Hematopoietic multipotent progenitor cell treated with erythropoietin and hydrocortisone succinate and interleukin-3 and kit ligand, for 8 days (in vitro differentiated cells): ENCODE measurements around the gene TBPL1.
"Not testable (repeated sequence)": the region's sequence is repeated elsewhere in the genome, so short reads cannot be mapped to it uniquely, and the experiment has no call there.

Experiments
- DNase-seq: peaks from one replicate; pipeline ENCODE4 v3.0.0-alpha.2; 2015

The TBPL1 gene

DNA sequence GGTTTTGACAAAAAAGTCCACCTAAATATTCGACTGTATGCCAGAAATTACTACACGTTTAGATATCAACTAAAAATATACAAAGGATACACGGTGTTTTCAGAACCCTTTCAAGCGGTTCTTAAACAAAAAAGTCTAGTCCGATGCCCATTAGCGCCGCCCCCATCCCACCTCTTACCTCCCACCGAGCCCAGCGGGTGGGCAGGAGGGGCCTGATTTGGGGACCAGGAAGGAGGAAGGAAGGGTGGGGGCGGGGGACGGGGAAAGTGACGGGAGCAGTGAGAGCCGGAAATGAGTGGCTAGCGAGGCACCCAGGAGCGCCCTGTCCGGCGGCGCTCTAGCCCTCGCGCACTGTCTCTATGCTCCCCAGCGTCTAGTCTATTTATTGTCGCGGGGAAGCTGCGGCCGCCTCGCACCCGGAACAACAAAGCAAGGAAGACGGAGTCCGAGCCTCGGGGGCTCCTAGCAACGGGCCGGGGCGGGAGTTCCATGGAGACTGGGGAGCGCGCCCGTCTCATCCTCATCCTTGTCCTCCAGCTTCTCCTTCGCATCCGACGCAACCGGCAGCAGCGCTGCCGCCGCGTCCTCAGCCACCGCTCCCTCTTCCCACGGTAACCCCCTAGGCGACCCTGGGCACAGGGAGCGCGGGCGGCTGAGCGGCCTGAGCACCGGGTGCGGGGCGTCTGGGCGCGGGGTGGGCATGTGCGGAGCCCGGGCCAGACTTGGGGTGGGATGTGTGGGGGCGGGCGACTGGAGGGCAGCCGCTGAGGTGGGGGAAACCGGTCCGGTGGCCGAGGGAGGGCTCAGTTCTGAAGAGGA is at the start of gene TBPL1:
Gene TBPL1, plus strand, starts transcription at position 410 of the 819 bp plus-strand sequence. CDS start 26,902 bp downstream, outside the sequence.
- peak; percentile 94 for DNase-seq

DNA sequence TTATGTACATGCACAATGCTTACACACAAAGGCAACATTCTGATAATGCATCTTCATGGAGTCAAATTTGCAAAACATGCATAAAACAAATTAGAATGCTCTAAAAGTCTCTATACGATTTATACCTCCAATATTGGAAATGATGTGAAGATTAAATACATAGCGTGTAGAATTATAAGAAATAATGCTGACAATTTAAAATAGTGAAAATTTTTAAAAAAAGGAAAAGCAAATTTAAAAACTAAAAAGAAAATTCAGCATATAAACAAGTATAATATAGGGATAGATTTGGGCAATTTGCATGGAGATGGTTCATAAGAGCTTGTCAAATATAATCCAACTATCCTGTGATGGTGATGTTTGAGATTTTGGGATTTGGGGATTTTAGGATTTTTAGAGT is 49.2 kb upstream of the TBPL1 start:
- no peak for DNase-seq

DNA sequence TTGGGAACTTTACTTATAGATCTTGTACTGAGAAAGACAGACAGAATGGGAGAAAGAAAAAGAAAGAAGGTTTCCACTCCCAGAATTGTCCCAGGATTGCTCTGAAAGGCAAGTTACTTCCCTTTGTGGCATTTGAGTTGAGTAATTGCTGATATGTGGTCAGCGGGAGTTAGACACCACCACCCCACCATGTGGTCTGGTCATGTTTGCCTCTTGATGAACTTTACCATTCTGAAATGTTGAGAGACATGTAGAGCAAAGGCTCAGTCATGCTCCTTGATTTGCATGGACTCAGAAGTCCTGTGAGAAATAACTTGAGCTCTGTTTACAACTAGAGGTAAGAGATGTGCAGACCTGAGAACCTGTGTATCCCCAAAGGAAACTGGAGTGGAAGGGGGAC is 47.0 kb upstream of the TBPL1 start:
- no peak for DNase-seq

DNA sequence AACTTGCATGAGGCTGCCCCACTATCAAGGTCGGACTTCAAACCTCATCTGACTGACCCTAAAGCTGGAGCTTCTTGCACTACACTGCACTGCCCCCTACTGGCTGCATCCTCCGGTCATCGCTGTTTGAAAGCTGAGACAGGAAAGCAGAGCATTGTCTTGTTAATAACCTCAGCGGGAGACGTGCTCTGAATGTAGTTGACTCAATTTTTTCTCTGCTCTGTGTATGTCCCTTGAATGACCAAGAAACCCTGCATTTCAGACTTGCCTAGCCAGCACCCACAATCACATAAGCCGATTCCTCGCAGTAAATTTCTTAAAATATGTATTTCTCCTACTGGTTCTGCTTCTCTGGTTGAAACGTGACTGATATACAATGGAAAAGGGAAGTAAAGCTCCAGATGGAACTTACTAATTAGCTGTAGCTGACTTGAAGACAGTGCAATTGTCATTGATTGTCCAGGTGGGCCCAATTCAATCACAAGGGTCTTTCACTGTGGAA is 36.3 kb upstream of the TBPL1 start:
- peak; percentile 71 for DNase-seq

DNA sequence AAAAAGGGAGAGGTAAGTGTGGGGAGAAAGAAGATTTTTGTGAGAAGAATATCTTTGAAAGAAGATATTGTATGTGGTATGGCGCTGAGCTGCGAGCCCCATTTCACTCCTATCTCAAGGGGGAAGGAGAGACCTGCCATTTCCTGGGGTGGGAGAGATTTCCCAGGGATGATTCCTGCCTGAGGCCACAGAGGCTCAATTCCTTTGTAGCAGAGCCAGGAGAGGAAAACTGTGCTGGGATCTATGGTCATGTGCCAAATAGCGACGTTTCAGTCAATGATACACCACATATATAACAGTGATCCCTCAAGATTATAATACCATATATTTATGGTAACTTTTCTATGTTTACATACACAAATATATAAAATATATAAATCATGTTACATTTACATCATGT is 35.2 kb upstream of the TBPL1 start:
- no peak for DNase-seq

DNA sequence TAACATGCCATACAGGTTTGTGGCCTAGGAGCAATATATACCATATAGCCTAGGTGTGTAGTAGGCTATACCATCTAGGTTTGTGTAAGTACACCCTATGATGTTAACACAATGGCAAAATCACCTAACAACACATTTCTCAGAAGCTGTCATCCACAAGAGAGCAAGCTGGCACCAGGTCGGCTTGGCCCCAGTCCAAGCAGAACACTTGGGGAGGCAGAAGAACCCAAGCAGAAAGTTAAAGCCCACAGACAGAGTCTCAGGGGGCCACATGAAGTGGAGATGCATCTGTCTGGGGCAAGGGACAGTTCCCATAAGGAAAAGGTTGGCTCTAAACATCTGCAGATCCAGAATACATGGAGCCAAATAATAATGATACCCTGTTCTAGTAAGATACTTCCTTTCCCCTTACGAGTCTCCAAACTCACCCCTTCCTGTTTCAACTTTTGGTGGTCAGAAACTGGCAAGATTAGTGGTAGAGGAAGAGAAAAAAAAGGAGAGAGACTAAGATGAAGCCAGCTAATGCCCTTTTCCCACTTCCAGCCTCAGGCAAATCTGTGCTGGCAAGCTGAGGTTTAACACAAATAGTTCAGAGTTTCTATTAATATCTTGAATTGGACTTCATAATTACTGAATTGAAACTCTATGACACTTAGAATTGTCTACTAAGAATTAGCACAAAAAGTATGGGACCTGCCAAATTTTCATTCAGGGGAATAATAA is 34.7 kb upstream of the TBPL1 start:
- DNase-seq = no peak

DNA sequence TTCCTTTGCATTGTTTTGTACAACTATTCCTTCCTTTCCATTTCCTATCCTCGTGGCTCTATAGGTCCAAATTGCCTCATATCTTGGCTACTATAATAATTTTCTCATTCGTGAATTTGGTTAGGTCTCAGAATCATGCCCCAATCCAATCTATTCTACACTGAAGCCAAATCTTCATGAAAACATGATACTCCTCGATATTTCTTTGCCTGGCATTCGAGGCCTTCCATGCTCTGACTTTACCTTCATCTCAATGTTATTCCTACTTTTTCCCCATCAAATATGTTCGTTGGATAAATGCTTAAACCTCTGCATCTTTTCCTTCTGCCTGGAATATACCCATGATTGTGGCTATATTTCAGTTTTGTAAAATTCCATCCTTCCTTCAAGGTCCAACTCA is 33.7 kb upstream of the TBPL1 start:
- DNase-seq = no peak

DNA sequence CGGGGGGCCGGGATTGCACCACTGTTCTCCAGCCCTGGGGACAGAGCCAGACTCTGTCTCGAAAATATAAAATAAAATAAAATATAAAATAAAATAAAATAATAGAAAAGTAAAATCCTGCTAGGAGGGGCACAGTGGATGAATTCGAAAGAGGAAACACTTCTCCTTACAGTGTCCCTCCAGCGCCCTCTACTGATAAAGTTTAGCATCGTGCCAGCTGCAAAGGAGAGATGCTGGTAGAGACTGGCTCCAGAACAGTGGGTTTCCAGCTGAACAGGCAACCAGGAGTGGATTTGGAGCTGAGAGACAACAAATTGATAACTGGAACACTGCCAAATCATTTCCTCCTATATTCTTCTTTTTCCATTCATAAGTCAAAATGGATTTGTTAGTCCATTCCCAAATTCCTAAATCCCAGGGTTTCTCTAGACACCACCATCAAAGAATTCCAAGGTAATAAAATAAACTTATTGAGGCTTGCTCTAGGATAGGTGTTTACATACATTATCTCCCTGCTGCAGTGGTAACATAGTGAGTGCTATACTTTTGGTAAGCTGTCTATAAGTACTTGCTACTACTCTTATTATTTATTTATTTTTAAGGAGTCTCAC is 31.7 kb upstream of the TBPL1 start:
- peak; percentile 82 for DNase-seq

DNA sequence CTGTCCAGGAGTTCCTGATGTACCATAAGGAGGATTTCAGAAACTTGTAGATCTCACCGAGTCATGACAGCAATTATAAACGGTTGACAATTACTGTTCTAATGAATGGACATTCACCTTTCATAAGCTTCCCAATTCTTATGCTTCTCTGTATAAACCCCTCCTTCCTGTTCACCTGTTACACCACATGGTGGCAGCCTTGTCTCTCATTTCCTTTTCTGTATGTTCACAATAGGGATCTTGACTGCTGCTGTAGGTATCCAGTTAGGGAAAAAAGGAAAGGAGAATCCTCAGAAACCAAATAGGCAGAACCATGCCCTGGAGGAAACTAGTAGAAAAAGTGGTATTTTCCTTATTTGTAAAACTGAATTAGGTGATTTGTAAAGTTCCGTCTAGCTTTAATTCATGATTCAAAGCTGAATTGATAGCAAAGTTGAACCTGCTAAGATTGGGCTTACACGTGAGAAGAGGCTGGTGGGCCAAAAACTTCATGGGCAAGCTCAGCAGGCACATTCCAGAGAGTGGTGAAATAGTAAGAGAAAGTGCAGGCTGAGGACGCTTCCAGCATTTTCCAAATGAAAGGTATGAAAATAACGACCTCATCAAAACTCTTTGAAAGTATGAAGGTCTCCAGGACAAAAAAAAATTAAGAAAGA is 29.0 kb upstream of the TBPL1 start:
- peak; percentile 83 for DNase-seq

DNA sequence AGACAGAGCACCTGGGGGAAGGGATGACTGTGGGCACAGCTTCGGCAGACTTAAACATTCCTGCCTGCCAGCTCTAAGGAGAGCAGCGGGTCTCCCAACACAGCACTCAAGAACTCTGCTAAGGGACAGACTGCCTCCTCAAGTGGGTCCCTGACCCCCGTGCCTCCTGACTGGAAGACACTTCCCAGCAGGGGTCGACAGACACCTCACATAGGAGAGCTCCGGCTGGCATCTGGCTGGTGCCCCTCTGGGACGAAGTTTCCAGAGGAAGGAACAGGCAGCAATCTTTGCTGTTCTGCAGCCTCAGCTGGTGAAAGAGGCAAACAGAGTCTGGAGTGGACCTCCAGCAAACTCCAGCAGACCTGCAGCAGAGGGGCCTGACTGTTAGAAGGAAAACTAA is 21.8 kb upstream of the TBPL1 start:
- not testable (repeated sequence) for DNase-seq

DNA sequence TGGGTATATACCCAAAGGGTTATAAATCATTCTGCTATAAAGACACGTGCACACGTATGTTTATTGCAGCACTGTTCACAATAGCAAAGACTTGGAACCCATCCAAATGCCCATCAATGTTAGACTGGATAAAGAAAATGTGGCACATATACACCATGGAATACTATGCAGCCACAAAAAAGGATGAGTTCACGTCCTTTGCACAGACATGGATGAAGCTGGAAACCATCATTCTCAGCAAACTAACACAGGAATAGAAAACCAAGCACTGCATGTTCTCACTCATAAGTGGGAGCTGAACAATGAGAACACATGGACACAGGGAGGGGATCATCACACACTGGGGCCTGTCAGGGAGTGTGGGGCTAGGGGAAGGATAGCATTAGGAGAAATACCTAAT is 16.7 kb upstream of the TBPL1 start:
- DNase-seq = not testable (repeated sequence)

DNA sequence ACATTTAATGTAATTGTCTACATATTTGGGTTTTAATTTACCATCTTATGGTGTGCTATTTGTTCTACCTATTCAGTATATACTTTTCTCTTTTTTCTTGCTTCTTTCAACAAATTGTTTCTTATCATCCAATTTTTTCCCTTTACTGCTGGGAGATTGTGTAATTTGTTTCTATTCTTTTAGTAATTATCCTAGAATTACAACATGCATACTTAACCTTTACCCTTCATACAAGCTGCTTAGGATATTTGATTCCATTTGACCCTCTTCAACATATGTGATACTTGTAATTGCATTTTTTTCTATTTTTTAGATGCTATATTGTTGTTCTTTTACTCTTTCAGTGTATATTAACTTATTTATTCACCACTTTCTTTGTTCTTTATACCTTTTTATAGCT is 15.1 kb upstream of the TBPL1 start:
- DNase-seq = no peak

DNA sequence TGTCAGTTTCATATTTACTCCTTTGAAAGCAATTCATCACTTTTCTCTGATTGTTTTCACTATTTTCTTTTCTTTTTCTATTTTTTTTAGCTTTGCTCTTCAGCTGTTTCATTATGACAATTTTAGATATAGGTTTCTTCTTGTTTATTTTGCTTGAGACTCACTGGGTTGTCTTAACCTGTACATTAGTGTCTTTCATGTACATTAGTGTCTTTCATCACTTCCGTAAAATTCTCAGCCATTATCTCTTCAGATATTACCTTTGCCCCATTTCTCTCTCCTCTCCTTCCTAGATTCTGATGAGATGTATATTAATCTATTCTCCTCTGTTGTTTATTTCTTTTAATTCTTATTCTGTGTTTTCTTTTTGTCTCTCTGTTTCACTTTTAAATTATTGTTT is 14.5 kb upstream of the TBPL1 start:
- DNase-seq = no peak

DNA sequence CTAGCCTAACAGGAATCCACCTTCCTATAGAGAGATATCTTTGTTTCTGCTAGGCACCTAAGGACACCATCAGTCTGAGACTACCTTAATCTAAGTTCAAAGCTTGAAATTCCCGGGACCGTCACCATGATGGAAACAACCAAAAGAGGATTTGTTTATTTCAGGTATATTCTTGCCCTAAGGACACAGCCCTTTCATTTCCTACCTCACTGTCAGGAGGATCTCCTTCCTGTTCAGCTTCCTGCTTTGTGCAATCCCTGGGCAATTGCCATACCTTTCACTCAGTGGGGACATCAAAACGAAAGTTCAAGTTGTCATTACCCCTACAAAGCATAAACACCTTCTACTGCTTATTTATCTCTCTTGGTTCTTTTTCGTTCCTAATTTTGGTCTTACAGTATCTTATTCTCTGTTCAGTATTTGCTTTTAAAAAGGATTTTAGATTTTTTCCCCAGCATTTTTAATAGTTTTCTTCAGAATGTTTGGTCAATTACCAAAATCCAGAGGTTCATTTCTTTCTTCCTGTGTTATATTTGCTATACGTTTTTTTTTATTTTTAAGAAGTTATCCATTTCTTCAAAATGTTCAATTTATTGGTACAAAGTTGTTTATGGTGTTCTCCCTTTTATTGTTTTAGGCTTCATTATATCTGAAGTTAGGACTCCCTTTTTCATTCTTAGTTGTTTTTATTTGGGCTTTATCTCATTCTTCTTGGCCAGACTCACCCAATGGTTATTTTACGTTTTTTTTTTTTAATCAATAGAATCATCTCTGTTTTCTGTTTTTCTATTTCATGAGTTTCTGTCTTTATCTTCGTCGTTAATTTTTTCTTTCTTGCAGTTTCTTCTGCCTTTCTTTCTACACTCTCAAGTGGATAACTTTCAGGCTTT is 13.0 kb upstream of the TBPL1 start:
- no peak for DNase-seq

DNA sequence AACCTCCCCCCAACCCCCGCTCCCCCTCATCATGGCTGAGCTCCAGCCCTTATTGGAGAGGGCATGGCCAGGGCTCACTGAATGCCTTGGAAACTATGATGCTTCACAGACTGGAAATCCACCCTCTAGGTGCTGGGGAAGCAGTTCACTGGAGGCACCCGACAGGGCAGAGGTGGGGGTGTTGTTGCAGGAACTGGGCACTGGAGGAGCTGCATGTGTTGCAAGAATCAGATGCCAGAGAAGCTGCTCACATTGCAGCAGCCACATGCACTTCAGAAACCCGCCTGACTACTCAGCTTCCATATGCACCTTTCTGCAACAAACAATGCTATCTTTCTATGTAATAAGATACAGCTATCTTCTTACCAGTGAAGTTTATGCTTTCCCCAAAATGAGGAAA is 7.9 kb upstream of the TBPL1 start:
- DNase-seq = no peak

DNA sequence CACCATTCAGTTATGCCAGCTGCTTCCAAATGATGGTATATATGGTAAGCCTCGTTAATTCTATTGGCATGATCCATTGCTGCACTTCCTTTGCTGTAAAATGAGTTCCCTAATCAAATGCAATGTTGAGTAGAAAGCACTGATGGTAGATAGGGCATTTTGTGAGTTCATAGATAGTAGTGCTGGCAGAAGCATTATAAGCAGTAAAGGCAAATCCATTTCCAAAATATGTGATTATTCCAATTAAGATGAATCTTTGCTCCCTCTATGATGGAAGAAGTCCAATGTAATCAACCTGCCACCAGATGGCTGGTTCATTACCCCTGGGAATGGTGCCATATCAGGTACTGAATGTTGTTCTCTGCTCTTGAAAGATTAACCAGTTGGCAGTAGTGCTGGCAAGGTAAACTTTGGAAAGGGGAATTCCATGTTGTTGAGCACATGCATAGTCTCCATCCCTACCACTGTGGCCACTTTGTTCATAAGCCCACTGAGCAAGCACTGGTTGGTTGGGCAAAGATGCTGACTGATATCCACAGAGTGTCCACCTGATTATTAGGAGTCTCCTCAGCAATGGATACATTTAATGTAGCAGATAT is 5.6 kb upstream of the TBPL1 start:
- DNase-seq = peak; percentile 57

DNA sequence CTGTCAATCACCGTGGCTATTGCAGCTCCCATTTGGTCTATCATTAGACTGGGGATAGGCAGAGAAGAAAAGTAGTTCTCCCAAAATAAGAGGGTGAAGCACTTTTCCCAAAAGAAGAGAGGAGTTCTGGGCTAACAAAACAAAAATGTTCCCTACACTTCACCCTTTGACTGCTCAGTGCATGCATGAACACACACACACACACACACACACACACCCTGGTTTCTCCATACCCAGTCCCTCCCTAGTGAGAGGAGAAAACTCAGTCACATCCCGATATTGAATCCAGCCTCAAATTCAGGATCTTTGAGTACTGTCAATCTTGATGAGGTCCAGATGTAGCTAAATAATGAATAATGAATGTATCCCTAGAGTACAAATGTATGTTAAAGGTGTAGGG is 4.6 kb upstream of the TBPL1 start:
- DNase-seq = no peak

DNA sequence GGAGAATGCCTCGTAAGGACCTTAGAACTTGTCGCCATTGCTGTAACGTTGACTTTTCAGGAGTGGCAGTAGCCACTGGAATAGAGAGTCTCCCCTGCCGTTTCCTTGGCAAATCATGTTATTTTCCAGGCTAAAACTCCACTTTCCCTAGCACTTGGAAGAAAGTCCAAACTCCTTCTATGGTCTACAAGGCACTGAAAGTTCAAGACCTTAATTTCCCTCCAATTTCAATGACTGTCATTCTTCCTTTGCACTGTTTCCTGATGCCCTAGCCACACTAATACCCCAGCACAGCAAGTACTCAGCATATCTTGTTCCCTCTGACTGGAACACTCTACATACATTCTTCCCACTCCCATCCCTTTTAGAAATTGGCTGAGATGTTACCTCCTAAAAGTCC is 1.8 kb upstream of the TBPL1 start:
- no peak for DNase-seq

DNA sequence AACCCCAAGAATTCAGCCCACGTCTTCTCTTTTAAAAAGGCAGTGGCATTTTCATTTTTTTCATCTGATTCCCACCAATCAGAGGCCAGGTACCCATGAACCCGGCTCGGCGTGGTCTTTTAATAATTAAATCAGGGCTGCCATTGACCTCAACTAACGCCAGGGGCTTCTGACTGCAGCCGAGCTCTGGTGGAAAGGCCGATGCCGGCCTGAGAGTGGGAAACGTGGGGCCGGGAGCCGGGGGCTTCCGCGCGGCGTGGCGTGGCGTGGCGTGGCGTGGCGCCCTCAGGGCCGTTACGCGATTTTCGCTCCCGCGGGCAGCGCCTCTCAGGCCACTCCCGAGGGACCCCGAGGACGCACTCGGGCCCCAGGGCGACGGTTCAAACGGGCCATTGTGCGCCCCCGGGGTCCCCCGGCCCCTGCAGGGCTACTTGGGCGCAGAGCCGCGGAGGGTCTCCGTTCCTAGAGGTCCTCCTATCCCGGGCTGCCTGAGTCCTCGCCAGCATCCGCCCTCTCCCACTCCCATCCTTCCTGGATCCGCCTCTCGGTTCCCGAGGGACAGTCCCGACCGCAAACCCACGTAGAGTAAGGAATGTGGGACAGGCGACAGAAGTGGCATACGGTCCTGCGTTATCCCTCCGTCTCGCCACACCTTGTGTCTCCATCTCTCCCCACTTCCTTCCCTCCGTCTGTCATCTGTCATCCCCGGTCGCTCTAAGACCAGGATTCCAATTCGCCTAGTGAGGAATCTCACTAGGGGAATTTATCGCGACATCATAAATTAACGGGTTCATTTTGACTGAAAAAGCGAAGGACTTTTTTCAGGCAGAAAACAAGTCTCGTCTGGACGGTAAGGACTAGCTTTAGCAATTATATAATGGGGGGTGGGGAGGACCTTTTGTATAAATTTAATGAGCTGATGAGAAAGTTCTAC is 876 bp upstream of the TBPL1 start:
- DNase-seq = peak; percentile 58

DNA sequence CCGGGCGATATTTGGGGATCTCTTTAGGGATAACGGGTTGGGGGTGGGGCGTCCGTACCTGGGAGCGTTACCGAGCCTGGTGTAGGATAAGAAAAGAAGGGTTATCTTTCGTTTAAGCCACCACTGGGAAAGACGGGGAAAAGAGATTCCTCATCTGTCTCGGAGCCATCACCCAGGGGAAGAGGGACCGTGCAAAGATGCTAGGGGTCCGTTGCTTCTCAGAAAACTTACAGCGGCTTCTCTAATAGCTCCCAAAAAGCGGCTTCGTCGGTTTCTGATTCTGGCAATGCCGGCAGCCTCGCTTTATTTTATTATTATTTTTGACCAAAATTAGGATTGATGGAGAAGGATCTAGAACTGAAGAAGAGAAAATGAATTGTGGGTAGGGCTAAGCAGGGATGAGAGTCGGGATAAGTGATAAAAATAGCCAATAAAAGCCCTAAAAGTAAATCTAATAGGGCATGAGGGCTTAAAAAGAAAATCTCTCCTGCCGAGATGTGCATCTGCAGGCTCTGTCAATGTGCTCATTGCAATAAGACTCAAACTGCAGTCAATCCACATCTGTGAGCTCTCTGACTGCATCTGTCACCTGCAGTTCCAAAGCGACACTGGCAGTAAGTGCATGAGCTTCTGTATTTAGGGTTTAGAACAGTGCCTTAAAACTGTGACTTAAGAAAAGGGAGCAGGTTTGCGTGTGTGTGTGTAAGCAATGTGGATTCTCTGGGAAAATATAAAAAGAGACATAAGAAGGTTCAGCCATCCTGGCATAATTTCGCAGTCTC is 801 bp downstream of the TBPL1 start:
- peak; percentile 48 for DNase-seq
